Hematopoietic multipotent progenitor cell (in vitro differentiated cells): ENCODE results near the gene SLC25A22. TPM values are rescaled to one million over a fixed set of nuclear protein-coding genes. Genes with fewer than 3 reads are reported as not detected.
A peak's percentile ranks its signal among the peaks of the same experiment; 100 is the strongest.

Source experiments
- DNase-seq, 3 donors: peaks; one replicate each; pipeline ENCODE4 v3.0.0-alpha.2; 2011 to 2015; ENCODE audit warnings: low read depth in 2 of 3, low spot score in 2 of 3
- total RNA-seq: library from RNA; depleted of rRNA; stranded (reverse); fragments of >200 nt; gene quantifications from one replicate; pipeline ENCODE4 v1.2.3, GENCODE V29; 2012

SLC25A22 gene
- total RNA-seq, 1 donor: 12.1 TPM

DNA sequence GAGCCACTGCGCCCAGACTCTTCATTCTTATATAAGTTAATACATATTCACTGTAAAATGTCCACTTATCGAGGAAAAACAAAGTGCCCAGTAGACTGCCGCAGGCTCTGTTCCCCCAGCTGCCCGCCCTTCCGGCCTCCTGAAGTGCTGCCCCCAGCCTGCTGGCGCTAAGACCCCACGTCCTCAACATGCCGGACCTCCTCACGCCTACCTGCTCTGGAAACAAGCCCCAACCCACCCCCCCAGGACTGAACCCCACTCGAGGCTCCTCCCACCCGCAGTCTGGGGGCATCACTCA lies 21.9 kb downstream of the SLC25A22 start:
- no peak for DNase-seq

- no peak for DNase-seq
Measured at GRCh38 chr11:774873-775592, 23.0 kb downstream of the SLC25A22 start.

DNA sequence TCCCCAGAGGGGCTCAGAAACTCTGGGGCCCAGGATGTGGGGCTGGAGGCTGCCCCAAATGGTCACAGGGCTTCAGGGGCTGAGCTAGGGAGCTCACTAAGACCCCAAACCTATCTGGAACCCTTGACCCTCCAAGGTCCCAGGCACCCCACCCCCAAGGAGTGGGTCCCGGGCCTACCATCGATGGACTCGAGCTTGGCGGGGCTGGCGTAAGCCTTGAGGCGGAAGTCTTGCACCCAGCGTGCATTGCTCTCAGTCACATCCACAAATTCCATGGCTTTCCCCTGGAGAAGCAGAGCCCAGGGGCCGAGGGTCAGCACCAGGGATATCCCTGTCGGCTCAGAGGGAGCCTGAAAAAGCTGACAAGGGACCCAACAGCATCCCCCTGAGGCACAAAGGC lies 24.3 kb downstream of the SLC25A22 start:
- no peak for DNase-seq

- no peak for DNase-seq
Measured at GRCh38 chr11:773425-773824, 24.7 kb downstream of the SLC25A22 start.

DNA sequence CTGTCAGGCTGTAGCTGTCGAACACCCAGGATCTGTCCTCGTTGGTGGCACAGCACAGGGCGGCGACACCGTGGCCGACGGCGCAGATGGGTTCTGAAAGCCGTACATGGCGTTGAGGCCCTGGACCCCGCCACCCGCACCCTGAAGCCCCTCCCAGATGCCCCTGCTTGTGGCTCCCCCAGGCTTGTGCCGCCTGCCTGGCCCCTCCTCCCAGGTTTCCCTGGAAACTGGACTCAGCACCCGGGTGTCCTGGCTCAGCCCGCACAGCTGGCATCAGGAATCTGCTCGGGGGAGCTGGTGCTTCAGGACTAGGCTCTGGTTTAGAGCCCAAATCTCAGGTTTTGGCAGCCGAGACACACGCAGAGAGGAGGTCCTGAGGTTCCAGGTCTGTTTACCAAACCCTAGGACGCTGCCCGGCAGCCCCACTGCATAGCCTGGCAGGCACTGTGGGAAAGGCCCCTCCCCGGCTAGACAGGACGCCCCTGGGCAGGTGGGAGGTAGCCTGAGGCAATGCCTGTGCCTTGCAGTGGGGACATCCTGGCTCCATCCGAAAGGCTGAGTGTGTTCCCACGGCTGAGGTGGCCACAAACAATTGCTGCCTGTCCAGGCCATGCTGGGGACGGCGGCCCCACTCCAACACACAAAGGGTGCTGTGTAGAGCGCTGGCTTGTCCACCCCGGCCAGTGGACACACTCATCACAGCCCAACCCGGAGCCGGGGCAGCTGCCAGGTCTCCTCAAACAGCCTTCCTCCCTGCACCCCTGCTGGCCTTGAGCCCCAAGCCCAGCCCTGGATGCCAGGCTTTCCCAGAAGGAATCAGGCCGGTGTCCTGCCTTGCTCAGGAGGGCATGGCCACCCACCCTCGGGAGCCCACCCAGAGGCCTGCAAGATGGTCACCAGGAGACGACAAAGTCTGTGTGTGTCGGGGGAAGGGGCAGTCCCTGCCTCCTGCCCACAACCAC lies 25.4 kb downstream of the SLC25A22 start:
- DNase-seq: no peak

DNA sequence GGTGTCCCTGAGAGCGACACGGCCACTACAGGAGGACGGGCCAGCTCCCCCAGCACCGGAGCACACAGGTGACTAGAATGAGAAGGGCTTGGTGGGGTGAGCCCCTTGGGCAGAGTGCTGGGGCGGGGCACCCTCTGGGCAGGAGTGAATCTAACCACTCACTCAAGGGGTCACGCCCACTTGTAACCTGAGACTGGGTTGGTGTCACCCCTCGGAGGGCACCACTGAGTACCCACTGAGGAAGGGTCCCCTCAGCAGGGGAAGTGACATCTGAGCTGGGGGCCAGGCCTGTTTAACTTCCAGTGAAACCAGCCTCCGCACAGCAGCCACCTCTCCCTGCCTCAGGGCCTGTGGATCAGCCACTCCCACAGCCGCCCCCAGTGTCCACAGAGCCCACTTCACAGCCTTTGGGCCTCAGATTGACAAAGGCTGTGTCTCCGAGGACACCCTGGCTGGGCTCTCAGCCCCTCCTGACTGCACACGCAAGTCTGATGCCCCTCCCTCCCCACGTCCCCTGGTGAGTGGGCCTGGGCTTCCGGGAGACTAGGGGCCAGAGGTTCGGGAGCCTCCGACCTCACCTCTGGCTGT lies 26.4 kb downstream of the SLC25A22 start:
- DNase-seq: no peak

DNA sequence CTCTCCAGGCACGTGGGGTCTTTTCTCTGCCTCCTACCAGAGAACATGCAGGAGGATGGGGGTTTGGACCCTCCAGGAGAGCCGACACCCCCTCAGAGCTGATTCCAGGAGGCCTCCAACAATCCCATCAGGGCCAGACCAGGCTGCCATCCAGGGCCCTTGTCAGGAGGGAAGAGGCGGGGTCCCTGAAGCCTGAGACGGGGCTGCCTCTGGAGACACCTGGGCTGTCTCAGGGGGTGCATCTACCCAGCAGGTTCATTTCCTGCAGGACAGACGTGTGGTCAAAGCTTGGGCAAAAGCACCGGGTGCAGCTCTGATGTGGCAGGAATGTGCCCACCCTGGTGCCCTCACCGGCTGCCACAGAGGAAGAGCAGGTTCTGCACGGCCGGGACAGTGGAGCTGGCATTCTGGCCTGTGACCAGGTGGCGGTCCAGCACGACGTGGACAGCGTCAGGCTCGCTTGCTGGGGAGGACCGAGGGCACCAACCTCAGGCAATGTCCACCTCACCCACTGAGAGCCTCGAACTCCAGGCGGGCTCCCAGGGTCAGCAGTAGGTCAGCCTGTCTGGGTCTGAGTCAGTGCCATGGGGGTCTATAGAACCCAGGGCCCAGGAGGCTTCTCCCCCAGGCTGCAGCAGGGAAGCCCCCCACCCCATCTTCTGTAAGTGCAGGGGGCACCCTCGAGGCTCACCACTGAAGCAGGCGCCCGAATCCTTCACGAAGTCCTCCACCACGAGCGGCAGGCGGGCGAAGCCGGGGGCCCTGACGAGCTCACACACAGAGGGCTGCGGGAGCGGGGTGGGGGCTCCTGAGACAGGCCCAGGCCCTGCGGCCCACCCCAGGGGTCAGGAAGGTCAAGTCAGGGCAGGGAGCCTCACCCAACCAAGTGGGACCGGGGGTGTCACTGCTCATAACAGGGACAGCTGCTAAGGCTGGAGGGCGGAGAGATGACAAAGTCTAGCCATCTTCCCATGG lies 27.2 kb downstream of the SLC25A22 start:
- DNase-seq: no peak

- no peak for DNase-seq
Measured at GRCh38 chr11:769887-770641, 28.0 kb downstream of the SLC25A22 start.

- no peak for DNase-seq
Measured at GRCh38 chr11:767238-767637, 30.8 kb downstream of the SLC25A22 start.

- DNase-seq: no peak
Measured at GRCh38 chr11:766936-767210, 31.2 kb downstream of the SLC25A22 start.

DNA sequence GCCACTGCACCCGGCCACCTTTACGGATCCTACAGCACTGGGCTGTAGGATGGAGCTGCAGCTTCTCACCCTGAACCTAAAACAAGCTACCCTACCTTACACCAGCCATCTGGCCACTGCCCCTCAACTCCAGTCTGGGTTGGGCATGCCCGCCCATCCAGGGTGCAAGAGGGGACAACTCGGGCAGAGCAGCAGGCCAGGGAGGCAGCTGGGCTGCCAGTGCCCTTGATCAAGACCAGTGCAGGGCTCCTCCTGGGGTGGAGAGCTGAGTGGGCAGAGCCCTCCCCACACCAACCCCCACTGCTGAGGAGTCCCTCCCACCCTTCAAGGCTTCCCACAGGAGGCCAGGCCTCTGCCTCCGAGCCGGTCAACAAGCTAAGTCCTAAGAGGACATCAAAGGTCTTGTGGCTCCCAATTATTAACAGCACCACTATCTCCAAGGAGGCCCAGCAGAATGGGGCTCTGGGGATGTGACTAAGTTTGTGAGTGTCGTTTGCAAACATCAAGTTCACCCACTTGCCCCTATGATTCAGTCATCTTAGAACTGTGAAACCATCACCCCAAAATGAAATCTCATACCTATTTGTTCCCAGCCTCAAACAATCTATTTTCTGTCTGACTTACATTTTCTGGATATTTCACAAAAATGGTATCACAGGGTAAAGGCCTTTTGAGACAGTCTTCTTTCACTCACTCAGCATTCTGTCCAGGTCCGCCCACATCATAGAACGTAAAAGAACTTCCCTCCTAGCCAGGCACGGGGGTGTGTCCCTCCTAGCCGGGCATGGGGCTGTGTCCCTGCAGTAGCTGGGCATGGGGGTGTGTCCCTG lies 31.8 kb downstream of the SLC25A22 start:
- DNase-seq: no peak

DNA sequence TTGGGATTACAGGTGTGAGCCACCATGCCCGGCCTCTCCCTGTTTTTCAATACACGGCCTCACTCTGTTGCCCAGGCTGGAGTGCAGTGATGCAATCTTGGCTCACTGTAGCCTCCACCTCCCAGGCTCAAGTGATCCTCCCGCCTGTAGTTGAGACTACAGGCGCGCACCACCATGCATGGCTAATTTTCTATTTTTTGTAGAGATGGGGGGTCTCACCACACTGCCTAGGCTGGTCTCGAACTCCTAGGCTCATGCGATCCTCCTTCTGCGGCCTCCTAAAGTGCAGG lies 32.3 kb downstream of the SLC25A22 start:
- DNase-seq: no peak

DNA sequence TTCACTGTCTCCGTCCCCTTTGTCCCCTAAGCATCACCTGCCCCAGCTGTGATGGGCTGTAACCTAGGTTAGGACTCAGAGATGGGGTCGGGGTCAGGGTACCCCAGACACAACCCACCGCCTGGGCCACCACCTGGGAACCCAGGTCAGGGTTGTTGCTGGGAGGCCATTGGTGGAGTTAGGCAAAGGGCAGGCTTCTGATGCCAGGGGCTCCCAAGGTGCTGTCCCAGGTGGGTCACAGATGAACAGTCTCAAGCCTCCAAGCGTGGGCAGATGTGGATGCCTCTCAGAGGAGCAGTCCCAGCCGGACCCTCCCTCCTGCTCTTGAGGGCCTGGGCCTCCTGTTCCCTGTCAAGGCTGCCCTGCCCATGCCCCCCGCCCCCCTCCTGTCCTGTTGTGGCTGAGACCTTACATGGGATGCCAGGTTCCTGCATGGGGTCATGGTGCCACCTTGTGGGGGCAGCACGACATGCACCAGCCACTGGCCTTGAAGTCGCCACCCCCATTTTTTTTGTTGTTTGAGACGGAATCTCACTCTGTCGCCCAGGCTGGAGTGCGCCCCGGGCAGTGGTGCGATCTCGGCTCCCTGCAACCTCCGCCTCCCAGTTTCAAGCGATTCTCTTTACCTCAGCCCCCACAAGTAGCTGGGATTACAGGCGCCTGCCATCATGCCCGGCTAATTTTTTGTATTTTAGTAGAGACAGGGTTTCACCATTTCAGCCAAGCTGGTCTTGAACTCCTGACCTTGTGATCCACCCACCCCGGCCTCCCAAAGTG lies 32.9 kb downstream of the SLC25A22 start:
- DNase-seq: peak; percentile 39 to 86 (median 81)

- DNase-seq: no peak
Measured at GRCh38 chr11:764322-765024, 33.6 kb downstream of the SLC25A22 start.

DNA sequence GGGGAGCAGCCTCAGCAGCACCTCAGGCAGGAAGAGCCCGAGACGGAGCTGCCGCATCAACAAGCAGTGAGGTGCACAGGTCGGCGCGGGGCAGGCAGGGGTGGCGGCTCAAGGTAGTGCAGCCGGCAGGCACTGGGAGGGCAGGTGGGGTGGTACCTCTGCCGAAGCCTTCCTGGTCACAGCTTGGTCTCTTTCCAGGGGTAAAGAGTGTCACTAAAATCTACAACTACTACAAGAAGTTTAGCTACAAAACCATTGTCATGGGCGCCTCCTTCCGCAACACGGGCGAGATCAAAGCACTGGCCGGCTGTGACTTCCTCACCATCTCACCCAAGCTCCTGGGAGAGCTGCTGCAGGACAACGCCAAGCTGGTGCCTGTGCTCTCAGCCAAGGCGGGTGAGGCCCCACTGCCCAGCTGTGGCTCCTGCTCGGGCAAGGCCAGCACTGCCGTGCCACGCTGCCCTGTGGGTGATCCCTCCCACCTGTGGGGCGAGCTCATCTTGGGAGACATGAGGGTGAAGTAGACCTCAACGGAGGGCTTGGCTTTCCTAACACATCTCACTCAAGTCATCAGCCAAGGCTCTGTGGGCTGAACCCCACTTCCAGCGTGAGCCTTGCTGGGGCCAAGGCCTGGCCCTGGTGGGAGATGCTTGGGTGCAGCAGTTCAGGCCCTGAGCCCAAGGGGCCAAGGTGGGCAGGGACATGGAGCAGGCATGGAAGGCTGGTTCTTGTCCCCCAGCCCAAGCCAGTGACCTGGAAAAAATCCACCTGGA lies 34.3 kb downstream of the SLC25A22 start:
- no peak for DNase-seq

GRCh38 chr11:763073-763463 lies 35.0 kb downstream of the SLC25A22 start:
- no peak for DNase-seq

- DNase-seq: peak in 2 of 3 donors; percentile 58 to 70
Measured at GRCh38 chr11:762421-763072, 35.5 kb downstream of the SLC25A22 start.
